ENCODE measurements around the gene ANP32D. TPM values are rescaled to one million over a fixed set of nuclear protein-coding genes. Genes with fewer than 3 reads are reported as not detected.
"Not testable (repeated sequence)": the region's sequence is repeated elsewhere in the genome, so short reads cannot be mapped to it uniquely, and the experiment has no call there.

ANP32D gene
- total RNA-seq, 4 donors from 2014 or later, result not detected

- 68% methylated on average over 2 of the region's 2 CpGs for WGBS
- H3K27me3 ChIP-seq, result peaks cover 0 to 8% (median 0%) of the 10 kb centered on the region in 4 donors
Measured at GRCh38 chr12:48508987-48509386, 36.6 kb downstream of the ANP32D start.

GRCh38 chr12:48510111-48510510 lies 37.8 kb downstream of the ANP32D start:
- DNase-seq (ENCODE audit: extremely low spot score), result no peak
- no peaks in the 10 kb centered on the region for H3K36me3 ChIP-seq
- H3K27me3 ChIP-seq, result peaks cover 0 to 8% (median 0%) of the 10 kb centered on the region in 4 donors
- TF ChIP-seq POLR2A (IDR thresholded peaks at IDR 0.05; ENCODE audit: low read depth) (no peak), CTCF (IDR thresholded peaks at IDR 0.05) (no peak), EP300 (IDR thresholded peaks at IDR 0.05) (no peak), POLR2AphosphoS5 (IDR thresholded peaks at IDR 0.05) (no peak)
- H3K27ac ChIP-seq (replicated peaks in 1 of 4), result no peak overlapping the region
- H3K9me3 ChIP-seq, result no peaks in the 10 kb centered on the region
- no peak overlapping the region for H3K4me3 ChIP-seq
- intact Hi-C loops (cut with DNase I), result no loop called here
- 47% methylated on average over 1 of the region's 1 CpG for WGBS
- H3K4me1 ChIP-seq, result no peaks in the 10 kb centered on the region

More at GRCh38 chr12:48508987-48509386, 36.6 kb downstream of the ANP32D start:
- no peaks in the 10 kb centered on the region for H3K36me3 ChIP-seq
- no peak for TF ChIP-seq POLR2A (IDR thresholded peaks at IDR 0.05; ENCODE audit: low read depth)
- no peak for TF ChIP-seq POLR2AphosphoS5 (IDR thresholded peaks at IDR 0.05)
- TF ChIP-seq EP300 (IDR thresholded peaks at IDR 0.05), result no peak
- no peak for TF ChIP-seq CTCF (IDR thresholded peaks at IDR 0.05)
- no peak overlapping the region for H3K4me3 ChIP-seq
- no peak overlapping the region for H3K27ac ChIP-seq (replicated peaks in 1 of 4)
- intact Hi-C loops (cut with DNase I), result no loop called here
- no peaks in the 10 kb centered on the region for H3K9me3 ChIP-seq
- DNase-seq (ENCODE audit: extremely low spot score), result no peak
- no peaks in the 10 kb centered on the region for H3K4me1 ChIP-seq

GRCh38 chr12:48512855-48513254 lies 40.5 kb downstream of the ANP32D start:
- Histone ChIP-seq H3K27me3 (no peaks in the 10 kb centered on the region), H3K4me3 (no peak overlapping the region), H3K4me1 (no peaks in the 10 kb centered on the region), H3K27ac (replicated peaks in 1 of 4) (no peak overlapping the region), H3K36me3 (no peaks in the 10 kb centered on the region), H3K9me3 (no peaks in the 10 kb centered on the region)
- DNase-seq (ENCODE audit: extremely low spot score), result no peak
- WGBS, result 66% methylated on average over 2 of the region's 2 CpGs
- intact Hi-C loops (cut with DNase I), result no loop called here
- TF ChIP-seq POLR2AphosphoS5 (IDR thresholded peaks at IDR 0.05), result no peak
- no peak for TF ChIP-seq EP300 (IDR thresholded peaks at IDR 0.05)
- no peak for TF ChIP-seq CTCF (IDR thresholded peaks at IDR 0.05)
- TF ChIP-seq POLR2A (IDR thresholded peaks at IDR 0.05; ENCODE audit: low read depth), result no peak

GRCh38 chr12:48514728-48515127 lies 42.4 kb downstream of the ANP32D start:
- DNase-seq (ENCODE audit: extremely low spot score), result no peak
- no peak for TF ChIP-seq POLR2AphosphoS5 (IDR thresholded peaks at IDR 0.05)
- TF ChIP-seq POLR2A (IDR thresholded peaks at IDR 0.05; ENCODE audit: low read depth), result no peak
- no peak for TF ChIP-seq EP300 (IDR thresholded peaks at IDR 0.05)
- TF ChIP-seq CTCF (IDR thresholded peaks at IDR 0.05), result no peak
- 88% methylated on average over 1 of the region's 1 CpG for WGBS

GRCh38 chr12:48520381-48520780 lies 48.0 kb downstream of the ANP32D start:
- H3K4me1 ChIP-seq; H3K27ac ChIP-seq (replicated peaks in 1 of 4); H3K27me3 ChIP-seq; DNase-seq (ENCODE audit: extremely low spot score); intact Hi-C loops (cut with DNase I); H3K9me3 ChIP-seq; H3K36me3 ChIP-seq; H3K4me3 ChIP-seq: not testable (repeated sequence)
- 78% methylated on average over 3 of the region's 24 CpGs for WGBS

More at GRCh38 chr12:48514728-48515127, 42.4 kb downstream of the ANP32D start:
- no peaks in the 10 kb centered on the region for H3K36me3 ChIP-seq
- intact Hi-C loops (cut with DNase I), result no loop called here
- no peak overlapping the region for H3K4me3 ChIP-seq
- H3K27ac ChIP-seq (replicated peaks in 1 of 4), result no peak overlapping the region
- H3K4me1 ChIP-seq, result no peaks in the 10 kb centered on the region
- no peaks in the 10 kb centered on the region for H3K27me3 ChIP-seq
- H3K9me3 ChIP-seq, result no peaks in the 10 kb centered on the region

Other genes with a start within 250 kb of the ANP32D start
- gene ZNF641, start 121.6 kb upstream of the ANP32D start, total RNA-seq, result 10 to 100 TPM; 23.0 to 33.2 (median 29.6) TPM
- not detected for gene C12orf54, start 9.9 kb downstream of the ANP32D start, total RNA-seq
- gene OR8S1, start 53.1 kb downstream of the ANP32D start, total RNA-seq, result under 1 TPM in 1 of 4 donors, not detected in 3; 0.32 TPM
- not detected for gene LALBA, start 97.5 kb downstream of the ANP32D start, total RNA-seq
- 10 to 100 TPM; 41.3 to 58.8 (median 43.4) TPM for gene KANSL2, start 209.7 kb downstream of the ANP32D start, total RNA-seq
- 10 to 100 TPM; 18.8 to 22.0 (median 19.8) TPM for gene CCNT1, start 244.1 kb downstream of the ANP32D start, total RNA-seq